T-cell (primary cell): ENCODE measurements around the gene CDH13. TPM values are rescaled to one million over a fixed set of nuclear protein-coding genes. Genes with fewer than 3 reads are reported as not detected.

Experiments
- ATAC-seq, 4 experiments: fragments of 200-7000 bp in 3 of 4; fragments of 150-1000 bp in 1 of 4; cut with Tn5 transposase; replicated peaks in 1 of 4; 1 replicate in 3 of 4; 2 replicates in 1 of 4; pipeline ENCODE4 v1.10.0; 2021; ENCODE audit warnings: moderate library complexity in 3 of 4, mild to moderate bottlenecking in 2 of 4, moderate number of reproducible peaks in 1 of 4
- CTCF ChIA-PET, 2 donors: fragments of 300-600 bp; sonication (Branson Sonifier 250); formaldehyde crosslinking; loops; one replicate each; lab custom pipeline; 2022; ENCODE audit warnings: antibody characterized with exemption in 2 of 2; lab: Charles Lee
- POLR2A ChIA-PET, 2 donors: fragments of 300-600 bp; sonication (Branson Sonifier 250); formaldehyde crosslinking; loops; one replicate each; lab custom pipeline; 2022; ENCODE audit warnings: antibody characterized with exemption in 2 of 2; lab: Charles Lee
- DNase-seq, 35 experiments: peaks; one replicate each; pipeline versions ENCODE4 v3.0.0 to v3.0.0-alpha.2; 2013 to 2023
- H3K27ac ChIP-seq: one replicate; pipeline ENCODE4 v1.5.1; 2013; ENCODE audit warnings: low read length
- H3K27me3 ChIP-seq, 2 experiments: replicated peaks in 1 of 2; 1 replicate in 1 of 2; 2 replicates in 1 of 2; pipeline versions ENCODE4 v1.6.1 to v1.7.0; 2013; ENCODE audit warnings: low read length in 1 of 2, mixed read lengths in 1 of 2; ENCODE audit not compliant: control insufficient read depth in 2 of 2, insufficient read depth in 2 of 2; ENCODE audit errors: extremely low read depth in 1 of 2
- H3K36me3 ChIP-seq, 2 donors: 1 replicate in 1 of 2; 2 replicates in 1 of 2; pipeline versions ENCODE4 v1.6.1 to v1.7.0; 2013; ENCODE audit warnings: low read length in 1 of 2; ENCODE audit not compliant: control insufficient read depth in 2 of 2, insufficient read depth in 1 of 2; ENCODE audit errors: extremely low read depth in 1 of 2
- H3K4me1 ChIP-seq, 2 experiments: 1 replicate in 1 of 2; 2 replicates in 1 of 2; pipeline versions ENCODE4 v1.6.1 to v1.7.0; 2013; ENCODE audit warnings: low read length in 2 of 2, mixed read lengths in 1 of 2; ENCODE audit not compliant: insufficient read depth in 2 of 2, control insufficient read depth in 1 of 2; ENCODE audit errors: extremely low read depth in 1 of 2
- H3K4me3 ChIP-seq, 2 donors: 1 replicate in 1 of 2; 2 replicates in 1 of 2; pipeline versions ENCODE4 v1.5.1 to v1.7.0; 2013; ENCODE audit warnings: mild to moderate bottlenecking in 2 of 2, low read length in 1 of 2, moderate library complexity in 1 of 2; ENCODE audit not compliant: control insufficient read depth in 1 of 2; ENCODE audit errors: extremely low read depth in 1 of 2
- H3K9me3 ChIP-seq: 2 replicates; pipeline ENCODE4 v1.7.0; 2013
- H3K27ac Mint-ChIP-seq, 2 donors: one replicate each; pipeline ENCODE4 v1.8.0; 2020 to 2021; ENCODE audit warnings: mild to moderate bottlenecking in 2 of 2, mixed read lengths in 2 of 2
- H3K27me3 Mint-ChIP-seq, 2 donors: one replicate each; pipeline ENCODE4 v1.8.0; 2021 to 2022; ENCODE audit warnings: mixed read lengths in 2 of 2
- H3K36me3 Mint-ChIP-seq: one replicate; pipeline ENCODE4 v1.8.0; 2021; ENCODE audit warnings: mixed read lengths
- H3K4me1 Mint-ChIP-seq, 3 donors: one replicate each; pipeline ENCODE4 v1.8.0; 2020 to 2022; ENCODE audit warnings: mixed read lengths in 3 of 3, mild to moderate bottlenecking in 1 of 3
- H3K4me3 Mint-ChIP-seq, 3 donors: one replicate each; pipeline ENCODE4 v1.8.0; 2020 to 2022; ENCODE audit warnings: mild to moderate bottlenecking in 3 of 3, mixed read lengths in 3 of 3, moderate library complexity in 3 of 3
- H3K9me3 Mint-ChIP-seq, 3 donors: one replicate each; pipeline ENCODE4 v1.8.0; 2020 to 2022; ENCODE audit warnings: mixed read lengths in 3 of 3
- WGBS: methylation state at CpG from one replicate; pipeline ENCODE4 v1.1.5; 2013; ENCODE audit warnings: missing lambda C conversion rate; ENCODE audit not compliant: insufficient coverage; 5-methylcytosine and 5-hydroxymethylcytosine counted together
- total RNA-seq, 35 experiments: library from RNA in 6 of 35; stranded (reverse) in 6 of 35; fragments of 120-200 nt in 1 of 35; gene quantifications; one replicate each; pipeline versions ENCODE4 v1.2.1 to v1.2.4 and lab custom pipeline; 2013 to 2026

Gene CDH13
- total RNA-seq, 5 donors from 2014 or later (not counting 1 experiment from before 2014, with no cell fraction given): not detected

- WGBS: 100% methylated on average over 2 of the region's 4 CpGs
- ATAC-seq: no peak
- ChIA-PET POLR2A (no interaction called here), CTCF (no interaction called here)
- Histone ChIP-seq H3K4me1 (no peaks in the 10 kb centered on the region), H3K36me3 (no peaks in the 10 kb centered on the region), H3K27me3 (peaks cover 0 to 7% of the 10 kb centered on the region in 2 experiments), H3K4me3 (no peak overlapping the region), H3K9me3 (no peaks in the 10 kb centered on the region), H3K27ac (no peak overlapping the region)
- H3K9me3 Mint-ChIP-seq: peaks cover 0 to 13% (median 0%) of the 10 kb centered on the region in 3 donors
- no peaks in the 10 kb centered on the region for H3K36me3 Mint-ChIP-seq
- peaks cover 8% of the 10 kb centered on the region in 2 donors for H3K27me3 Mint-ChIP-seq
- no peaks in the 10 kb centered on the region for H3K4me1 Mint-ChIP-seq
- H3K27ac Mint-ChIP-seq: no peak overlapping the region
- DNase-seq: no peak
- H3K4me3 Mint-ChIP-seq: no peak overlapping the region
Measured at GRCh38 chr16:83706394-83706793, 1079.6 kb downstream of the CDH13 start.

GRCh38 chr16:83711069-83711468 is 1084.3 kb downstream of the CDH13 start:
- Mint-ChIP-seq H3K27me3 (peaks cover 8 to 9% of the 10 kb centered on the region in 2 donors), H3K27ac (no peak overlapping the region), H3K4me3 (no peak overlapping the region), H3K4me1 (no peaks in the 10 kb centered on the region), H3K36me3 (no peaks in the 10 kb centered on the region), H3K9me3 (peaks cover 0 to 5% (median 0%) of the 10 kb centered on the region in 3 donors)
- no peak overlapping the region for H3K4me3 ChIP-seq
- ChIA-PET CTCF (no interaction called here), POLR2A (no interaction called here)
- H3K27ac ChIP-seq: no peak overlapping the region
- DNase-seq: no peak
- H3K36me3 ChIP-seq: no peaks in the 10 kb centered on the region
- 65% methylated on average over 2 of the region's 3 CpGs for WGBS
- no peaks in the 10 kb centered on the region for H3K4me1 ChIP-seq
- ATAC-seq: no peak
- H3K27me3 ChIP-seq: peaks cover 0 to 3% of the 10 kb centered on the region in 2 experiments
- H3K9me3 ChIP-seq: no peaks in the 10 kb centered on the region

- no peaks in the 10 kb centered on the region for H3K36me3 Mint-ChIP-seq
- WGBS: 70% methylated on average over 2 of the region's 4 CpGs
- DNase-seq (no peak), ATAC-seq (no peak)
- H3K4me1 ChIP-seq: no peaks in the 10 kb centered on the region
- no peaks in the 10 kb centered on the region for H3K36me3 ChIP-seq
- H3K27me3 Mint-ChIP-seq: peaks cover 4 to 6% of the 10 kb centered on the region in 2 donors
- POLR2A ChIA-PET: no interaction called here
- H3K4me3 ChIP-seq: no peak overlapping the region
- peaks cover 0 to under 1% (median 0%) of the 10 kb centered on the region in 3 donors for H3K9me3 Mint-ChIP-seq
- H3K27ac ChIP-seq: no peak overlapping the region
- no peaks in the 10 kb centered on the region for H3K9me3 ChIP-seq
- H3K4me1 Mint-ChIP-seq: no peaks in the 10 kb centered on the region
- no peak overlapping the region for H3K27ac Mint-ChIP-seq
- peaks cover 0 to 3% of the 10 kb centered on the region in 2 experiments for H3K27me3 ChIP-seq
- H3K4me3 Mint-ChIP-seq: no peak overlapping the region
- CTCF ChIA-PET: no interaction called here
Measured at GRCh38 chr16:83713597-83713996, 1086.8 kb downstream of the CDH13 start.

- Histone ChIP-seq H3K27ac (no peak overlapping the region), H3K27me3 (peaks cover 0 to 6% of the 10 kb centered on the region in 2 experiments), H3K36me3 (no peaks in the 10 kb centered on the region), H3K4me3 (no peak overlapping the region), H3K9me3 (no peaks in the 10 kb centered on the region), H3K4me1 (no peaks in the 10 kb centered on the region)
- CTCF ChIA-PET: no interaction called here
- POLR2A ChIA-PET: no interaction called here
- no peak for DNase-seq
- Mint-ChIP-seq H3K9me3 (no peaks in the 10 kb centered on the region), H3K4me3 (no peak overlapping the region), H3K27ac (no peak overlapping the region), H3K4me1 (no peaks in the 10 kb centered on the region), H3K27me3 (peaks cover 4 to 6% of the 10 kb centered on the region in 2 donors), H3K36me3 (no peaks in the 10 kb centered on the region)
- ATAC-seq: no peak
- 100% methylated on average over 1 of the region's 4 CpGs for WGBS
Measured at GRCh38 chr16:83714286-83714685, 1087.5 kb downstream of the CDH13 start.

- H3K9me3 ChIP-seq: no peaks in the 10 kb centered on the region
- Mint-ChIP-seq H3K4me3 (no peak overlapping the region), H3K27me3 (peaks cover 4 to 6% of the 10 kb centered on the region in 2 donors), H3K9me3 (no peaks in the 10 kb centered on the region), H3K27ac (no peak overlapping the region), H3K36me3 (no peaks in the 10 kb centered on the region), H3K4me1 (no peaks in the 10 kb centered on the region)
- H3K4me1 ChIP-seq: no peaks in the 10 kb centered on the region
- peaks cover 0 to 9% of the 10 kb centered on the region in 2 experiments for H3K27me3 ChIP-seq
- no peaks in the 10 kb centered on the region for H3K36me3 ChIP-seq
- POLR2A ChIA-PET: no interaction called here
- no peak for DNase-seq
- WGBS: 83% methylated on average over 7 of the region's 14 CpGs
- H3K4me3 ChIP-seq: no peak overlapping the region
- no peak overlapping the region for H3K27ac ChIP-seq
- no peak for ATAC-seq
- CTCF ChIA-PET: no interaction called here
Measured at GRCh38 chr16:83715217-83715920, 1088.6 kb downstream of the CDH13 start.

GRCh38 chr16:83717308-83717707 is 1090.5 kb downstream of the CDH13 start:
- ChIA-PET POLR2A (no interaction called here), CTCF (no interaction called here)
- no peaks in the 10 kb centered on the region for H3K4me1 Mint-ChIP-seq
- H3K9me3 Mint-ChIP-seq: no peaks in the 10 kb centered on the region
- no peak overlapping the region for H3K27ac Mint-ChIP-seq
- no peak overlapping the region for H3K4me3 ChIP-seq
- peaks cover 0 to 6% of the 10 kb centered on the region in 2 experiments for H3K27me3 ChIP-seq
- no peaks in the 10 kb centered on the region for H3K36me3 Mint-ChIP-seq
- 78% methylated on average over 3 of the region's 7 CpGs for WGBS
- no peaks in the 10 kb centered on the region for H3K36me3 ChIP-seq
- H3K4me3 Mint-ChIP-seq: no peak overlapping the region
- H3K4me1 ChIP-seq: no peaks in the 10 kb centered on the region
- no peaks in the 10 kb centered on the region for H3K9me3 ChIP-seq
- ATAC-seq (no peak), DNase-seq (no peak)
- peaks cover 0 to 4% of the 10 kb centered on the region in 2 donors for H3K27me3 Mint-ChIP-seq
- no peak overlapping the region for H3K27ac ChIP-seq
